Breast epithelium (tissue), 3 donors: ENCODE results near the gene DDX54.

ENCODE experiments used
- CTCF ChIP-seq, 3 donors: fragments of 450-650 bp; IDR thresholded peaks; one replicate each; pipeline ENCODE4 v1.5.1; 2016 to 2017; ENCODE audit warnings: antibody characterized with exemption in 3 of 3, mild to moderate bottlenecking in 3 of 3, moderate library complexity in 3 of 3
- POLR2A ChIP-seq: fragments of 450-650 bp; IDR thresholded peaks from one replicate; pipeline ENCODE4 v1.6.1; 2016; ENCODE audit warnings: antibody characterized with exemption, mild to moderate bottlenecking, moderate library complexity
- POLR2AphosphoS5 ChIP-seq, 3 donors: sonication (generic); formaldehyde crosslinking; IDR thresholded peaks; one replicate each; pipeline ENCODE4 v1.6.1; 2017; ENCODE audit warnings: antibody characterized with exemption in 3 of 3

DNA sequence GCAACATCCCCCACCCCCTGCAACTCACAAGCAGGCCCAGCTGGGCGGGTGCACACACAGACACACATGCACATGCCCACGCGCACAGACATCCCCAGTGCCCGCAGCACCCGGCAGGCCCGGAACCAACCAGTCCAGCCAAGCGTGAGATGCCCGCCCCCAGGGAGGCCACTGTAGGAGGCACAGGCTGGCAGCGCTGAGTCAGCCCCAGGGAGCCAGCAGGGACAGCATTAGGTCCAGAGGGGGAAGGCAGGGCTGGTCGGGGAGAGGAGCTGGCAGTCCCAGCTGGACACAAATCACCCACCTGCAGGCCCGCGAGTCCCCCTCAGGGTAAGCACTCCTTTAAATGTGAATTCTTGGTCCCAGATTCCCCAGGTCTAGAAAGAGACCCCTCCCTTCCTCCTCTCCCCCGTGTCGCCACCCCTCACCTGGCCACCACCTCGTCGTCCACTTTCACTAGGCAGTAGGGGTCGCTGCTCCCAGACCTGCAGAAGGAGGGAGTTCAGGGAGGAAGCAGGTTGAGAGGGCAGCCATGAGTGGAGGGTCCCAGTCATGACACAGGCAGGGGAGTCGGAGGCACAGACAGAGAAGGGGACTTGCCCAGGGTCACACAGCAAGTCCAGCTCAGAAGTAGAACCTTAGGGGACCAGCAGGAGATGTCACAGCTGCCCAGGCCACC is 54.7 kb downstream of the DDX54 start:
- TF ChIP-seq CTCF (IDR thresholded peaks at IDR 0.05) (no peak), POLR2A (no peak), POLR2AphosphoS5 (IDR thresholded peaks at IDR 0.05) (no peak)
